SU-DHL-6 (cell line): Measurements from ENCODE around the gene ARL9.

ENCODE experiments used
- H2AFZ ChIP-seq: fragments of 200-600 bp; sonication (generic); 2 replicates; pipeline ENCODE4 v1.6.1; 2014; ENCODE audit warnings: low read depth, mild to moderate bottlenecking, moderate library complexity, mixed read lengths, antibody characterized with exemption, low read length; ENCODE audit not compliant: severe bottlenecking
- H3F3A ChIP-seq: fragments of 200-600 bp; shearing (Covaris generic); 2 replicates; pipeline ENCODE4 v1.6.0; 2016; ENCODE audit warnings: antibody characterized with exemption, mild to moderate bottlenecking; ENCODE audit not compliant: insufficient read depth
- H3K27ac ChIP-seq: fragments of 200-600 bp; sonication (generic); 2 replicates; pipeline ENCODE4 v1.5.1; 2016; ENCODE audit warnings: low read depth, mild to moderate bottlenecking, low read length, moderate library complexity, mixed read lengths
- H3K27me3 ChIP-seq: fragments of 200-600 bp; sonication (generic), shearing (Covaris generic); 2 replicates; pipeline ENCODE4 v1.6.0; 2014; ENCODE audit warnings: mild to moderate bottlenecking, low read length
- H3K36me3 ChIP-seq: fragments of 200-600 bp; sonication (generic); 2 replicates; pipeline ENCODE4 v1.6.1; 2014; ENCODE audit warnings: mild to moderate bottlenecking, low read length, mixed read lengths
- H3K4me2 ChIP-seq: fragments of 300-600, 200-600 bp; shearing (Covaris generic), sonication (generic); 2 replicates; pipeline ENCODE4 v1.6.0; 2014; ENCODE audit warnings: low read length, low read depth, mild to moderate bottlenecking; ENCODE audit not compliant: poor library complexity, severe bottlenecking
- H3K4me3 ChIP-seq: fragments of 200-600 bp; sonication (generic); 2 replicates; pipeline ENCODE4 v1.5.1; 2014; ENCODE audit warnings: antibody characterized with exemption, low read length, mild to moderate bottlenecking, mixed read lengths; ENCODE audit not compliant: insufficient read depth, poor library complexity, severe bottlenecking
- H3K79me2 ChIP-seq: fragments of 200-600 bp; sonication (generic); 2 replicates; pipeline ENCODE4 v1.6.1; 2014; ENCODE audit warnings: mild to moderate bottlenecking, low read length, moderate library complexity; ENCODE audit not compliant: insufficient read depth
- H3K9ac ChIP-seq: fragments of 200-600 bp; sonication (generic); 2 replicates; pipeline ENCODE4 v1.7.0; 2014; ENCODE audit warnings: mild to moderate bottlenecking, low read length
- H3K9me2 ChIP-seq: fragments of 200-600 bp; sonication (generic); replicated peaks from 2 replicates; pipeline ENCODE4 v1.6.1; 2014; ENCODE audit warnings: low read length; ENCODE audit not compliant: insufficient read depth
- H3K9me3 ChIP-seq: fragments of 200-600 bp; sonication (generic); 2 replicates; pipeline ENCODE4 v1.6.1; 2014; ENCODE audit warnings: low read length, mixed read lengths; ENCODE audit not compliant: insufficient read depth
- H4K20me1 ChIP-seq: fragments of 200-600 bp; sonication (generic); 2 replicates; pipeline ENCODE4 v1.6.1; 2014; ENCODE audit warnings: low read depth, mild to moderate bottlenecking, antibody characterized with exemption, low read length, moderate library complexity, mixed read lengths
- EZH2phosphoT487 ChIP-seq: fragments of 200-600 bp; sonication (generic), shearing (Covaris generic); conservative IDR thresholded peaks from 2 replicates; pipeline ENCODE4 v1.6.1; 2018; ENCODE audit warnings: mild to moderate bottlenecking, antibody characterized with exemption, low read length, moderate library complexity, mixed read lengths
- TF ChIP-seq, protein P1 (sequence below): fragments of 200-600 bp; sonication (generic); IDR thresholded peaks from one replicate; pipeline ENCODE4 v1.5.1; 2017; ENCODE audit warnings: antibody characterized with exemption, mild to moderate bottlenecking, low read length, moderate library complexity; ENCODE audit not compliant: insufficient read depth, poor library complexity, severe bottlenecking

Gene ARL9

GRCh38 chr4:56544573-56545131, 39.1 kb downstream of the ARL9 start:
- TF ChIP-seq, protein P1, sequence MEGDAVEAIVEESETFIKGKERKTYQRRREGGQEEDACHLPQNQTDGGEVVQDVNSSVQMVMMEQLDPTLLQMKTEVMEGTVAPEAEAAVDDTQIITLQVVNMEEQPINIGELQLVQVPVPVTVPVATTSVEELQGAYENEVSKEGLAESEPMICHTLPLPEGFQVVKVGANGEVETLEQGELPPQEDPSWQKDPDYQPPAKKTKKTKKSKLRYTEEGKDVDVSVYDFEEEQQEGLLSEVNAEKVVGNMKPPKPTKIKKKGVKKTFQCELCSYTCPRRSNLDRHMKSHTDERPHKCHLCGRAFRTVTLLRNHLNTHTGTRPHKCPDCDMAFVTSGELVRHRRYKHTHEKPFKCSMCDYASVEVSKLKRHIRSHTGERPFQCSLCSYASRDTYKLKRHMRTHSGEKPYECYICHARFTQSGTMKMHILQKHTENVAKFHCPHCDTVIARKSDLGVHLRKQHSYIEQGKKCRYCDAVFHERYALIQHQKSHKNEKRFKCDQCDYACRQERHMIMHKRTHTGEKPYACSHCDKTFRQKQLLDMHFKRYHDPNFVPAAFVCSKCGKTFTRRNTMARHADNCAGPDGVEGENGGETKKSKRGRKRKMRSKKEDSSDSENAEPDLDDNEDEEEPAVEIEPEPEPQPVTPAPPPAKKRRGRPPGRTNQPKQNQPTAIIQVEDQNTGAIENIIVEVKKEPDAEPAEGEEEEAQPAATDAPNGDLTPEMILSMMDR = peak; percentile 91
- TF ChIP-seq EZH2phosphoT487 = no peak
- no peaks in the 10 kb centered on the region for H3F3A ChIP-seq
- H3K27me3 ChIP-seq = no peaks in the 10 kb centered on the region
- no peaks in the 10 kb centered on the region for H3K9me3 ChIP-seq
- H3K27ac ChIP-seq = no peak overlapping the region
- no peaks in the 10 kb centered on the region for H3K36me3 ChIP-seq
- no peaks in the 10 kb centered on the region for H3K79me2 ChIP-seq
- H2AFZ ChIP-seq = peak overlapping the region; percentile 77
- H4K20me1 ChIP-seq = no peaks in the 10 kb centered on the region
- H3K4me2 ChIP-seq = peak overlapping the region; percentile 55
- H3K9ac ChIP-seq = peak overlapping the region; percentile 41
- peak overlapping the region; percentile 37 for H3K4me3 ChIP-seq
- no peaks in the 10 kb centered on the region for H3K9me2 ChIP-seq

DNA sequence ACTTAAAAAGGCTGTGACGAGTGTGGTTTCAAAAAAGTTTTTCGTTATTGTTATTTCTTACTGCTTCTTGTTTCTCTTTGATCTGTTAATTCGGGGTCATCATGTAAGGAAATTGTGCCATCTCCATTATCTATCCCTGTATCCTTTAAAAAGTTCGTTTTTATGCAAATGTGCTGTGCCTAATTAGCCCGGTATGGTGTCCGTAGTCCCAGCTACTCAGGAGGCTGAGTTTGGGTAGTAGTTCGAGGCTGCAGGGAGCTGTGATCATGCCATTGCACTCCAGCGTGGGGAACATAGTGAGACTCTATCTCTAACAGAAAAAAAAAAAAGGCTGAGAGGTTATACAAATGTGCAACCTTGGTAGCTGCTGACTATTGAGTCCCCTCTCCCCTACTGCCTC, 45.1 kb downstream of the ARL9 start:
- Histone ChIP-seq H3K36me3 (no peaks in the 10 kb centered on the region), H3K4me3 (no peak overlapping the region)

DNA sequence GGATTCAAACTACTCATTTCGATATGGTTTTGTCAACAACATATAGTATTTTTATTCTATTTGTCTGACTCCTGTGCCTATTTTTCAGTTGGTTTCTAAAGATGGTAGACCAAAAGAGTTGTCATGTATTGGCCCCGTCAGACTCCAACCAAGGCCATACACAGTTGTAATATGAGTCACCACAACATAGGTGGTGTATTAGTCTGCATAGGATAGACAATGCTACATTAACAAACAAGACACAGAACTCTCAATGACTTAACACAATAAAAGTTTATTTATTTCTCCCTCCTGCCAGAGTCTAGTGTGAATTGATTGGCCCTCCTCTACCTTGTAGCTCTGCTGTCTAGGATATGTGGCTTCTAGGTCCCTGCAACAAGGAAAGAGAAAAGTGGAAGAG, 45.9 kb downstream of the ARL9 start:
- no peak overlapping the region for H3K4me2 ChIP-seq
- H3K36me3 ChIP-seq = no peaks in the 10 kb centered on the region
- no peaks in the 10 kb centered on the region for H4K20me1 ChIP-seq
- H3K27ac ChIP-seq = no peak overlapping the region
- TF ChIP-seq, protein P1 = no peak
- no peak for TF ChIP-seq EZH2phosphoT487
- H3K9me3 ChIP-seq = no peaks in the 10 kb centered on the region
- no peaks in the 10 kb centered on the region for H3K27me3 ChIP-seq
- H3K9ac ChIP-seq = no peak overlapping the region
- H2AFZ ChIP-seq = no peak overlapping the region
- H3K9me2 ChIP-seq = no peaks in the 10 kb centered on the region
- H3K4me3 ChIP-seq = no peak overlapping the region
- H3F3A ChIP-seq = no peaks in the 10 kb centered on the region
- no peaks in the 10 kb centered on the region for H3K79me2 ChIP-seq

More for the DNA sequence above, 45.1 kb downstream of the ARL9 start:
- Histone ChIP-seq H3K79me2 (no peaks in the 10 kb centered on the region), H3K4me2 (no peak overlapping the region), H3K9me2 (no peaks in the 10 kb centered on the region), H2AFZ (no peak overlapping the region), H3F3A (no peaks in the 10 kb centered on the region), H3K27ac (no peak overlapping the region), H4K20me1 (no peaks in the 10 kb centered on the region), H3K9ac (no peak overlapping the region), H3K27me3 (no peaks in the 10 kb centered on the region), H3K9me3 (no peaks in the 10 kb centered on the region)
- TF ChIP-seq EZH2phosphoT487 = no peak
- TF ChIP-seq, protein P1 = no peak
